OCI-LY1 (cell line): ENCODE results near the gene RIPPLY1.

Source experiments
- CTCF ChIP-seq: fragments of 200-600 bp; sonication (generic), shearing (Covaris generic); IDR thresholded peaks from 2 replicates; pipeline ENCODE4 v1.5.1; 2017; ENCODE audit warnings: mild to moderate bottlenecking, antibody characterized with exemption, low read length, moderate library complexity, mixed read lengths
- EZH2 ChIP-seq: fragments of 200-600 bp; sonication (generic), shearing (Covaris generic); IDR thresholded peaks from 2 replicates; pipeline ENCODE4 v1.8.0; 2017; ENCODE audit warnings: borderline replicate concordance, mixed run types, mild to moderate bottlenecking, antibody characterized with exemption, low read length, moderate library complexity, mixed read lengths

- TF ChIP-seq CTCF = no peak
- TF ChIP-seq EZH2 = no peak
Observed at GRCh38 chrX:106948641-106949040, 45.5 kb upstream of the RIPPLY1 start.
